Measurements from ENCODE around the gene CFAP210. TPM values are rescaled to one million over a fixed set of nuclear protein-coding genes. Genes with fewer than 3 reads are reported as not detected.

CFAP210 gene
- total RNA-seq (2014; rRNA removed; shearing (Covaris generic)) = 0.07 TPM in 1 of 2 replicates, not detected in the other

DNA sequence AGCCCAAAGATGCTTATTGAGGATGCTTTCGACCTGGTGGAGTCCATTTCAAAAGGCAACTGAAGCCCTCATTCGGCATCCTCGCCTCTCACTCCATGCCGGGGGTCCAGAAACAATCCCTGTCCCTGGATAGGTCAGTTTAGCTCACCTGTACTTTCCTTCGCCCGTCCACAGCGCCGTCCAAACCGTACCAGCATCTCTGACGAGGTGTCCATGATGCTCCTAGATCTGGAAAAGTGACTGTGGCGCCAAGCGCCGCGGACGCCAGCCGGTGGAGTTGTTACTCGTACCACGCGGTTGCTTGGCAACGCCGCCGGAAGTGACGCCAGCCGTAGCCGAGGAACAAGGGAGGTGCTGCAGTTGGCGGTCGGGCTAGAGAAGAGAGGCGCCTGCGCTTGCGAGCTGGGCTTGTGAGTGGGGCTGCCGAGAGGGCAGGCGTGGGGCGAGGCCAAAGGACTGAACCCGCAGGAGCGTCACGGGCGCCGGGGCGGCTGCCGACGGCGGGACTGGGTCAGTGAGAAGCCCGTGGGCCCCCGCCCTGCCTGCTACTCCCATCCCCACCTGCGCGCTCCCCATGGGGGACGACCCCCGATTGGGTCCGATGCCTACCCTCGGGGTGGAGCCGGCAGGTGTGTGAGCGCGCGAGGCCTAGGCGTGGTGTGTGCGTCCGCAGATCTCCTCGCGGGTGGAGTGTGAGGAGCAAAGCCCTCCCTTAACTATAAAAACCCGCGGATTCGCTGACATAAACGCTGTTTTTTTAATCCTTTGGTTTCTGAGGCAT is at the start of gene CFAP210, which contains the start of gene PHOSPHO2:
Gene CFAP210, minus strand, starts transcription at position 293 of the 781 bp plus-strand sequence. Its CDS starts 78 bp downstream, at position 215.
Gene PHOSPHO2, plus strand, starts transcription at position 357 of the 781 bp plus-strand sequence. CDS start 6,503 bp downstream, outside the sequence.
- in situ Hi-C loops (cut with HindIII; ENCODE audit: low sequenced_read_pairs) = no loop called here
- peak; percentile 99 for DNase-seq (ENCODE audit: low spot score)

GRCh38 chr2:169743549-169743948 is 49.3 kb upstream of the CFAP210 start:
- in situ Hi-C loops (cut with HindIII; ENCODE audit: low sequenced_read_pairs) = no loop called here
- DNase-seq (ENCODE audit: low spot score) = no peak

DNA sequence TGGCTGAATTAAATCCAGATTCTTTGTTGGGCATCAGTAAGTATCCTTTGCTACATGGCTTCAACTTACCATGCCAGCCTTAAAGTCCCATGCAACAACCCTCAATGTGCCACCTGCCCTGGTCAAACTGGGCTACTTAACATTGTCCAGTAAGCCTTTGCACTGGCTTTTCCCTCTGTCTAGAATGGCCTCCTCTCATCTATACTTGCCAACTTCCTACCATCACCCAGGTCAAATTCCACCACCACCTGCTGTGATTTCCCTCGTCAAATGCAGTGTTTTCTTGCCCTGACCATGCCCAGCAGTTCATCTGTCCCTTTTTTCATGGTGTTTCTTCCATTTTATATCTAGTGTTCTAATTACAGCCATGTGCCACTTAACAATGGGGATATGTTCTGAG is 45.1 kb upstream of the CFAP210 start:
- in situ Hi-C loops (cut with HindIII; ENCODE audit: low sequenced_read_pairs) = no loop called here
- DNase-seq (ENCODE audit: low spot score) = no peak

GRCh38 chr2:169738566-169739229 is 44.5 kb upstream of the CFAP210 start:
- in situ Hi-C loops (cut with HindIII; ENCODE audit: low sequenced_read_pairs) = no loop called here
- no peak for DNase-seq (ENCODE audit: low spot score)

- DNase-seq (ENCODE audit: low spot score) = no peak
- in situ Hi-C loops (cut with HindIII; ENCODE audit: low sequenced_read_pairs) = no loop called here
Measured at GRCh38 chr2:169736902-169737301, 42.7 kb upstream of the CFAP210 start.

DNA sequence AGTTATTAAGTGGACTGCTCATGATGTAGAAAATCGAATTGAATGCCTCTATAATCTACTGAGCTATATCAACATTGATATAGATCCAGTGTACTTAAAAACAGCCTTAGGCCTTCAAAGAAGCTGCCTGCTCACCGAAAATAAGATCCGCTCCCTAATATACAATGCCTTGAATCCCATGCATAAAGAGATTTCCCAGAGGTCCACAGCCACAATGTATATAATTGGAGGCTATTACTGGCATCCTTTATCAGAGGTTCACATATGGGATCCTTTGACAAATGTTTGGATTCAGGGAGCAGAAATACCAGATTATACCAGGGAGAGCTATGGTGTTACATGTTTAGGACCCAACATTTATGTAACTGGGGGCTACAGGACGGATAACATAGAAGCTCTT is 41.4 kb upstream of the CFAP210 start:
- no peak for DNase-seq (ENCODE audit: low spot score)

DNA sequence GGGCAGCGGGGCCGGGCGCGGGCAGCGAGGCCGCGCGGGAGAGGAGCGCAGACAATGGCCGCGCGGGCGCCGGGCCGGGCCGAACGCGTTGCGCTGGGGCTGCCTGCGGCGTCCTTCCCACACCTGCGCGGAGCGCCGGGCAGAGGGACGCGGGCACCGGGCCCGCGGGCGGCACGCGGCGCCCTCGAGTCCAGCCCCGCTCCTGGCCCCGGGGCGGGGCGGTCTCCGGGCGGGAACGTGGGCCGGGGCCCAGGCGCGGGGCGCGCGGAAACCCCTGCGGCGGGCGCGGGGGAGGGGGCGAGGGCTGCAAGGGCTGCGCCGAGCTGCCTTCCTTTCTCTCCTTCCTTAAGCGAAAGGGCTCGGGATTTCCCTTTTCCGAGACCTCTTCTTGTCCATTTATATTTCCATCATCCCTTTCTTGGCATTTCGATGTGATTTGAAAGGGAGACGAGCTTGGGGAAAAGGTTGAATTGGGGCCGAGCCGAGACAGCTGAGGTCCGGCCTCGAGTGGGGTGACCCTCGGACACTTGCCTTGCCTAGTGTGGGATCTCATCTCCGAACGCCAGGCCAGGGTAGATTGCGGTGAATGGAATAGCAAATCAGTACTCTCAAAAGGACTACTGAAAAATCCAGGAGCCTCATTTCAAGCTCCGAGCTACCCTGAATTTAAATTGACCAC is 40.1 kb upstream of the CFAP210 start:
- peak; percentile 65 for DNase-seq (ENCODE audit: low spot score)
- in situ Hi-C loops (cut with HindIII; ENCODE audit: low sequenced_read_pairs) = no loop called here

More for the DNA sequence above, 41.4 kb upstream of the CFAP210 start:
- in situ Hi-C loops (cut with HindIII; ENCODE audit: low sequenced_read_pairs) = no loop called here

DNA sequence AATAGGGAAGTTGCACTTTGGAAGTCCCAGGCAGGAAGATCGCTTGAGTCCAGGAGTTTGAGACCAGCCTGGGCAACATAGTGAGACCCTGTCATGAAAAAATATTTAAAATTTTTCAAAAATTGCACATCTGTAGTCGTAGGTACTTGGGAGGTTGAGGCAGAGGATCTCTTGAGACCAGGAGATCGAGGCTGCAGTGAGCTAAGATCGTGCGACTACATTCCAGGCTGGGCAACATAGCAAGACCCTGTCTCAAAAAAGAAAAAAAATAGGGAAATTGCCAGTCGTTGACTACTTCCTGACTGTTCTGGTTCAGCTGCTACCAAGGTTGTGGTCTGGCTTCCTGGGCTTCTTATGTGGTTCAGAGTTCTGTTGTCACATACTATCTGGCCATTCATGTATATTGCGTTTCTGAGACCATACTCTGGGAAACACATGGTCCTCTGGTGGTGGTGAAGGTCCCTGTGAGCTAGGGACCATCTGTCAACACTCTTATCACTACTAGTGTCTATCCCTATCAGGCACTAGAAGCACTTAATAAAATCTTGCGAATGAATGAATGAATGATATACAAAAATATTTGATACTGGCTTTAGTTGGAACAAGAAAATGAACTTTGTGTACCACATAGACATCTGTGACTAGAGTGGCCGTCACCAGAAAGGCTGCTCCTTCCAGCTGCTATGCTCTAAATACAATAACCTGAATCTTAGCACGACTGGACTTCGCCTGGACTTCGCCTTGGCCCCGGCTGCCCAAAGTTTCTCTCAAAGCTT is 38.6 kb upstream of the CFAP210 start:
- DNase-seq (ENCODE audit: low spot score) = peak; percentile 35
- in situ Hi-C loops (cut with HindIII; ENCODE audit: low sequenced_read_pairs) = no loop called here

- no peak for DNase-seq (ENCODE audit: low spot score)
- in situ Hi-C loops (cut with HindIII; ENCODE audit: low sequenced_read_pairs) = no loop called here
Measured at GRCh38 chr2:169732075-169732474, 37.9 kb upstream of the CFAP210 start.

GRCh38 chr2:169729274-169729605 is 35.0 kb upstream of the CFAP210 start:
- no peak for DNase-seq (ENCODE audit: low spot score)
- in situ Hi-C loops (cut with HindIII; ENCODE audit: low sequenced_read_pairs) = no loop called here

DNA sequence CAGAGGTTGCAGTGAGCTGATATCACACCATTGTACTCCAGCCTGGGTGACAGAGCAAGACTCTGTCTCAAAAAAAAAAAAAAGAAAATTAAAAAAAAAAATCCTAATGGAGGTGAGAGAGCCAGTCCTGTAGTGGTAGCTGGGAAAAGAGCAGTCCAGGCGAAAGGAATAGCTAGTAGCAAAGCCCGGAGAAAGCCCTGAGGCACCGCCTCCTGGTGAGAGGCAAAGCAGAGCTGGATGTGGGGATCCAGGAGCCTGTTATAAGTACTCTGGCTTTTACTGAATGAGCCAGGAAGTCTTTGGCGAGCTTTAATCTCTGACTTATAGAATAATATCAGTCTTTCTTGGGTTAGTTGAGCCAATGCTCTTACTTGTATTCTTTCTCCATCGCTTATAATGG is 32.9 kb upstream of the CFAP210 start:
- in situ Hi-C loops (cut with HindIII; ENCODE audit: low sequenced_read_pairs) = no loop called here
- no peak for DNase-seq (ENCODE audit: low spot score)

DNA sequence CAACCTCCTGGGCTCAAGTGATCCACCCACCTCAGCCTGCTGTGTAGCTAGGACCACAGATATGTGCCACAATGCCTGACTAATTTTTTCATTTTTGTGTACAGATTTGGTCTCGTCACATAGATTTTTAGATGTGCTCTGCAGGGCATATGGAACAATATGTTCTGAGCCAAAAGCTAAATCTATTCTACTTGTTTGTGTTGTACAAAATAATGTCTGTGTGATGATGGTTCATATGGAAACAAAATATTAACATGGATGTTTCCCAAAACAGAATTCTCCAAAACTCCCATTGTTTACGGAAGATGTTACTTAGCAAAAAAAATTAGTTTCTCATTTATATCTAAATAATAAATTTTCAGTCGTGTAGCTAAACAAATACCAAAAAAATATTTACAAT is 26.8 kb upstream of the CFAP210 start:
- in situ Hi-C loops (cut with HindIII; ENCODE audit: low sequenced_read_pairs) = no loop called here
- no peak for DNase-seq (ENCODE audit: low spot score)

DNA sequence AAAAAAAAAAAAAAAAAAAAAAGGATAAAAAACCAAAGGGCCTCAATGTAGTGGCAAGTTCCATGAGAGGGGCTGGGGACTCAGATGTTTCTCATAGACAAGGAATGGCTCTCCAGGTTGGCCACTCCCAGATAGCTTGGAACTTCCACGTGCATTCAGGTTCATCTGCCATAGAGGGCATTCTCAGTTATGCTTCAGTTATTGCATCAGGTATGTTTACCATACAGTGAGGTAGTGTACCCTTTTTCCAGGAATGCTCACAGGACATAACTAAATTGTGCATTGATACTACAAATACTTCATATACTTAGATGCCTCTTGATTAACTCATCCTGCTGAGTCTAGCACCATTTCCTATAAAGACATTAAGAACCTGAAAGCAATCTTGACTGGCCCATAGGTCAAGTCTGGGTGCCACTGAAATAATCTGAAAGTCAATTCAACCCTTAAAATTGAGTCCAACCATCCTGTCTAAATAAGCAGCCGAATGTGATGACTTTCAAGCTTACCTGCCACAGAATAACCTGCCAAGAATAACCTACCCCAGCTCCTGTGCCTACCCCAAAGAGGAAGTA is 24.8 kb upstream of the CFAP210 start:
- in situ Hi-C loops (cut with HindIII; ENCODE audit: low sequenced_read_pairs) = no loop called here
- DNase-seq (ENCODE audit: low spot score) = no peak

DNA sequence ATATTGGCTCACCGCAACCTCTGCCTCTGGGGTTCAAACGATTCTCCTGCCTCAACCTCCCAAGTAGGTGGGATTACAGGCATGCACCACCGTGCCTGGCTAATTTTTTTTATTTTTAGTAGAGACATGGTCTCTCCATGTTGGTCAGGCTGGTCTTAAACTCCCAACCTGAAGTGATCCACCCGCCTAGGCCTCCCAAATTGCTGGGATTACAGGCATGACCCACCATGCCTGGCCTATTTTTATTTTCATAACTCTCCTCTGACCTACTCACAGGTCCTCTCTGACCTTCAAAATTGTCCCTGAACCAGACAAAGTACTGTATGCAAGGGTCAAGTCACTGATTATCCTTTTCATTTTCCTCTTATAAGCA is 23.5 kb upstream of the CFAP210 start:
- no peak for DNase-seq (ENCODE audit: low spot score)
- in situ Hi-C loops (cut with HindIII; ENCODE audit: low sequenced_read_pairs) = no loop called here

- in situ Hi-C loops (cut with HindIII; ENCODE audit: low sequenced_read_pairs) = no loop called here
- DNase-seq (ENCODE audit: low spot score) = no peak
Measured at GRCh38 chr2:169716938-169717690, 22.9 kb upstream of the CFAP210 start.

- in situ Hi-C loops (cut with HindIII; ENCODE audit: low sequenced_read_pairs) = no loop called here
- no peak for DNase-seq (ENCODE audit: low spot score)
Measured at GRCh38 chr2:169716238-169716886, 22.2 kb upstream of the CFAP210 start.

DNA sequence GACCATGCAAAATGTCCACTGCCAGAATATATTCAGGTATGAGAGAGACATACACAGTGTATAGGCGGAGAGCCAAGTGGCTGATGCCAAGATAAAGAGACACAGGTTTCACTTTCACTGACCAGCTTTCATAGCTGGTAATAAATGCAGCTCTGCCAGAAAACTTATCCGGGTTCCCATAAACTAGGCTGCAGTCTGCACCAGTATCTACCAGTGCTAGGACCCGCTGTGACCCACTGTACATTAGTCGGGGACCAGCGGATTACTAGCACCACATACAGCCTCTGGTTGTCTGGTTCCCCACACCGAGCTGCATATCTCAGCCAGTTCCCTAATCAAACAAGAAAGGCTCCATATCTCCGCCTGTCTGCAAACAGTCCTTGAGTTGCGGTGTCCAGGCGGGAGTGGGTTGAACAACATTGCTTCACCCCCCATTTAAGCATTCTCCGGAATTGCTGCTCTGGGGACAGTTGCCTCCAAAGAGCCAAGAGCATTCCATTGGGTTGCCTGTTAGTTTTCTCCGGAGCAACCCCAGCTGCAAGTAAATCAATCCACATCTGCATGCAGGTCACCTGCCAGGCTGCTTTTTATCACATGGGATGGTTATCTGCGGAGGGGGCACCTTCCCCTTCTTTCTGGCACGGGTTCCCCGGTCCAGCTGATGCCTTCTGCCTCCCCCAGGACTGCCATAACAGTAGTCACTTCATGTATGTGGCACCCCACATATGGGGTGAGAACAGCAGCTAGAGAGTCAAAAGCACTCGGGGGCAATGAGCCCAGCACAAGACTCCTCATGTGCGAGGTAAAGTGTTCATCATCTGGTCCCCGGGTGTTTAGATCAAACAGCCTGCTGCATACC is 21.4 kb upstream of the CFAP210 start:
- no peak for DNase-seq (ENCODE audit: low spot score)
- in situ Hi-C loops (cut with HindIII; ENCODE audit: low sequenced_read_pairs) = no loop called here

Measured in G401 (cell line).